Embryonic facial prominence (tissue), 1 donor: ENCODE measurements around the gene MAP3K5.

Experiments
- DNase-seq: peaks from one replicate; pipeline ENCODE4 v3.0.0-alpha.2; 2016; ENCODE audit errors: extremely low spot score

The MAP3K5 gene

GRCh38 chr6:136571496-136571895 is 220.8 kb downstream of the MAP3K5 start:
- DNase-seq, result no peak

- DNase-seq, result no peak
Measured at GRCh38 chr6:136571065-136571464, 221.2 kb downstream of the MAP3K5 start.

GRCh38 chr6:136568129-136568528 is 224.1 kb downstream of the MAP3K5 start:
- no peak for DNase-seq

- no peak for DNase-seq
Measured at GRCh38 chr6:136567688-136568087, 224.6 kb downstream of the MAP3K5 start.

- no peak for DNase-seq
Measured at GRCh38 chr6:136566851-136567250, 225.4 kb downstream of the MAP3K5 start.

GRCh38 chr6:136566007-136566487 is 226.2 kb downstream of the MAP3K5 start:
- DNase-seq, result no peak

- DNase-seq, result no peak
Measured at GRCh38 chr6:136564180-136564579, 228.1 kb downstream of the MAP3K5 start.

- DNase-seq, result no peak
Measured at GRCh38 chr6:136563386-136564152, 228.7 kb downstream of the MAP3K5 start.

GRCh38 chr6:136562211-136562610 is 230.1 kb downstream of the MAP3K5 start:
- DNase-seq, result no peak

GRCh38 chr6:136553166-136553787 is 239.0 kb downstream of the MAP3K5 start:
- no peak for DNase-seq

GRCh38 chr6:136552054-136552453 is 240.2 kb downstream of the MAP3K5 start:
- no peak for DNase-seq

- no peak for DNase-seq
Measured at GRCh38 chr6:136551103-136551502, 241.2 kb downstream of the MAP3K5 start.

GRCh38 chr6:136550330-136551071 is 241.8 kb downstream of the MAP3K5 start, which contains the start of gene MAP7:
TSS of gene MAP7 (minus strand) at chr6:136550422. CDS start at chr6:136550408, 14 bp downstream.
- no peak for DNase-seq

- no peak for DNase-seq
Measured at GRCh38 chr6:136550045-136550329, 242.3 kb downstream of the MAP3K5 start.

- DNase-seq, result no peak
Measured at GRCh38 chr6:136549300-136550044, 242.8 kb downstream of the MAP3K5 start.

- DNase-seq, result no peak
Measured at GRCh38 chr6:136548582-136549299, 243.5 kb downstream of the MAP3K5 start.

GRCh38 chr6:136547871-136548270 is 244.4 kb downstream of the MAP3K5 start:
- no peak for DNase-seq

- no peak for DNase-seq
Measured at GRCh38 chr6:136547336-136547735, 244.9 kb downstream of the MAP3K5 start.

- DNase-seq, result no peak
Measured at GRCh38 chr6:136546331-136546730, 245.9 kb downstream of the MAP3K5 start.

GRCh38 chr6:136544326-136544725 is 248.0 kb downstream of the MAP3K5 start:
- DNase-seq, result no peak

- DNase-seq, result no peak
Measured at GRCh38 chr6:136541395-136541794, 250.9 kb downstream of the MAP3K5 start.
